HepG2 (cell line): ENCODE measurements around the gene ZDHHC19. TPM values are rescaled to one million over a fixed set of nuclear protein-coding genes. Genes with fewer than 3 reads are reported as not detected.
A peak's percentile ranks its signal among the peaks of the same experiment; 100 is the strongest.

ENCODE experiments used
- ATAC-seq: fragments of 200-7000 bp; cut with Tn5 transposase; 3 replicates; pipeline ENCODE4 v1.9.1; 2020; ENCODE audit warnings: mild to moderate bottlenecking, moderate library complexity
- BruUV-seq: library from RNA; stranded (reverse); fragments of 400-500 nt; replicated peaks from 2 replicates; lab custom pipeline; 2021; lab: Mats Ljungman, UMichigan
- CTCF ChIA-PET: fragments of 300-600 bp; formaldehyde crosslinking; extraction: SDS; loops from one replicate; lab custom pipeline; 2021; ENCODE audit warnings: low total read pairs, inconsistent platforms, low intra/inter-chr PET ratio; lab: Yijun Ruan, JAX
- POLR2A ChIA-PET: fragments of 350-600 bp; sonication (Branson Sonifier 250); formaldehyde crosslinking; loops from one replicate; lab custom pipeline; 2020; ENCODE audit warnings: antibody characterized with exemption, inconsistent platforms; lab: Yijun Ruan, JAX
- DNase-seq: peaks from one replicate; pipeline ENCODE4 v3.0.0-alpha.2; 2015; ENCODE audit warnings: low spot score
- FAIRE-seq: peaks from 3 replicates; lab custom pipeline; 2011; peaks lifted over from hg19 to GRCh38; lab: Jason Lieb, UNC
- H2AFZ ChIP-seq: one replicate; pipeline ENCODE4 v1.6.1; 2011; ENCODE audit warnings: low read length, inconsistent platforms
- H3K27ac ChIP-seq: fragments of 300-600 bp; 3 replicates; pipeline ENCODE4 v1.8.0; 2011; ENCODE audit warnings: mixed run types, mild to moderate bottlenecking, mixed read lengths, low read length, inconsistent platforms; ENCODE audit not compliant: insufficient read depth; ENCODE audit errors: extremely low read length
- H3K27me3 ChIP-seq, 2 experiments: fragments of 200-600 bp in 1 of 2; 2 replicates in 1 of 2; 3 replicates in 1 of 2; pipeline versions ENCODE4 v1.6.0 to v1.8.0; 2011; ENCODE audit warnings: low read length in 2 of 2, mild to moderate bottlenecking in 2 of 2, moderate library complexity in 2 of 2, inconsistent platforms in 1 of 2; ENCODE audit not compliant: insufficient read depth in 2 of 2, control insufficient read depth in 1 of 2
- H3K36me3 ChIP-seq, 2 experiments: fragments of 200-600 bp in 1 of 2; replicated peaks in 1 of 2; 2 replicates in 1 of 2; 3 replicates in 1 of 2; pipeline versions ENCODE4 v1.5.1 to v1.8.0; 2011; ENCODE audit warnings: low read length in 2 of 2, inconsistent platforms in 1 of 2; ENCODE audit not compliant: insufficient read depth in 2 of 2, control insufficient read depth in 1 of 2
- H3K4me1 ChIP-seq: 2 replicates; pipeline ENCODE4 v1.5.1; 2012; ENCODE audit warnings: low read length, inconsistent platforms; ENCODE audit not compliant: insufficient read depth
- H3K4me2 ChIP-seq: 2 replicates; pipeline ENCODE4 v1.6.0; 2011; ENCODE audit warnings: low read depth, low read length, inconsistent platforms
- H3K4me3 ChIP-seq, 3 experiments: fragments of 200-600 bp in 1 of 3; sonication (generic), shearing (Covaris generic) in 1 of 3; replicated peaks in 1 of 3; 2 replicates each; pipeline ENCODE4 v1.5.1; 2011 to 2016; ENCODE audit warnings: low read length in 3 of 3, inconsistent platforms in 2 of 3, low read depth in 2 of 3, mild to moderate bottlenecking in 2 of 3, control low read depth in 1 of 3, mixed read lengths in 1 of 3; ENCODE audit not compliant: insufficient read depth in 1 of 3
- H3K79me2 ChIP-seq: one replicate; pipeline ENCODE4 v1.6.1; 2011; ENCODE audit warnings: low read length, inconsistent platforms; ENCODE audit not compliant: insufficient read depth
- H3K9ac ChIP-seq: 2 replicates; pipeline ENCODE4 v1.6.0; 2011; ENCODE audit warnings: mild to moderate bottlenecking, low read depth, low read length, inconsistent platforms; ENCODE audit not compliant: insufficient read depth
- H3K9me3 ChIP-seq: 2 replicates; pipeline ENCODE4 v1.5.1; 2012; ENCODE audit warnings: mild to moderate bottlenecking, low read length
- H4K20me1 ChIP-seq: 2 replicates; pipeline ENCODE4 v1.6.0; 2011; ENCODE audit warnings: inconsistent platforms, mild to moderate bottlenecking, low read length, moderate library complexity; ENCODE audit not compliant: insufficient read depth
- ELK4 ChIP-seq: sonication (generic); formaldehyde crosslinking; IDR thresholded peaks from 2 replicates; pipeline ENCODE4 v1.9.0; 2021; ENCODE audit warnings: missing genetic modification reagents, borderline replicate concordance
- IRX3 ChIP-seq: sonication (generic); formaldehyde crosslinking; IDR thresholded peaks from 2 replicates; pipeline ENCODE4 v1.8.1; 2023; ENCODE audit warnings: mild to moderate bottlenecking, low read depth, missing genetic modification reagents, borderline replicate concordance
- MAF1 ChIP-seq: sonication (generic); formaldehyde crosslinking; IDR thresholded peaks from 2 replicates; pipeline ENCODE4 v1.5.0; 2020; ENCODE audit warnings: missing genetic modification reagents, borderline replicate concordance
- REPIN1 ChIP-seq: sonication (generic); formaldehyde crosslinking; IDR thresholded peaks from 2 replicates; pipeline ENCODE4 v1.8.0; 2022; ENCODE audit warnings: missing genetic modification reagents, low read depth, mild to moderate bottlenecking, borderline replicate concordance
- TOE1 ChIP-seq: sonication (generic); formaldehyde crosslinking; IDR thresholded peaks from 2 replicates; pipeline ENCODE4 v1.4.0; 2020; ENCODE audit warnings: mild to moderate bottlenecking, missing genetic modification reagents
- ZBTB38 ChIP-seq: sonication (generic); formaldehyde crosslinking; IDR thresholded peaks from 2 replicates; pipeline ENCODE4 v1.5.1; 2020; ENCODE audit warnings: mild to moderate bottlenecking, missing genetic modification reagents
- ZNF687 ChIP-seq: sonication (generic); formaldehyde crosslinking; IDR thresholded peaks from 2 replicates; pipeline ENCODE4 v1.5.1; 2020; ENCODE audit warnings: mild to moderate bottlenecking, missing genetic modification reagents, moderate library complexity
- WGBS: methylation state at CpG from one replicate; pipeline ENCODE4 v1.1.6; 2017; ENCODE audit warnings: low lambda C conversion rate; 5-methylcytosine and 5-hydroxymethylcytosine counted together
- in situ Hi-C: cut with HindIII; loops from 2 replicates; pipeline ENCODE4 v1.10.0; 2017; ENCODE audit warnings: low pct_unique_long_range_greater_than_20kb; ENCODE audit not compliant: extremely low pct_ligation_motif_present
- intact Hi-C: fragments of 100-400 bp; cut with micrococcal nuclease; formaldehyde crosslinking; loops from one replicate; pipeline ENCODE4 v1.10.0; 2022; ENCODE audit not compliant: unreplicated experiment
- polyA plus RNA-seq, 8 experiments: library from polyadenylated mRNA; depleted of rRNA in 3 of 8; stranded (reverse) in 7 of 8; unstranded in 1 of 8; fragments of >200 nt; fragmentation: Illumina TruSeq in 4 of 8; extraction: Trizol in 4 of 8; gene quantifications; 2 replicates each; pipeline versions ENCODE4 v1.2.1 to v1.2.3, GENCODE V29; 2011 to 2016; ENCODE audit warnings: low read depth in 4 of 8, missing spikeins in 1 of 8, mixed read lengths in 1 of 8; ENCODE audit not compliant: insufficient read depth in 1 of 8
- total RNA-seq, 5 experiments: library from RNA; depleted of rRNA; stranded (reverse); fragments of >200 nt; fragmentation: Illumina TruSeq; extraction: Trizol; gene quantifications; 2 replicates each; pipeline ENCODE4 v1.2.3, GENCODE V29; 2016; ENCODE audit warnings: low read depth in 1 of 5

The ZDHHC19 gene
- total and polyA plus RNA-seq, 2 of the 13 experiments (the other 11 are each of a cell fraction or from before 2014, with no cell fraction given) = 0.22 to 0.53 TPM

GRCh38 chr3:196218155-196218712, 7.0 kb upstream of the ZDHHC19 start:
- peak overlapping the region; percentile 79; the same call in 1 of the 2 replicates for H3K4me2 ChIP-seq
- H3K27me3 ChIP-seq = no peaks in the 10 kb centered on the region; a peak in 1 of 5 replicates
- H3K79me2 ChIP-seq = no peaks in the 10 kb centered on the region
- peaks cover 67% of the 10 kb centered on the region for H3K4me1 ChIP-seq
- in situ Hi-C loops (no loop called here), intact Hi-C loops (no loop called here)
- 87% methylated on average over 11 of the region's 13 CpGs for WGBS
- FAIRE-seq = no peak
- no TSS peak for BruUV-seq
- TF ChIP-seq ZBTB38 = peak; percentile 32; the same call in 1 of the 2 replicates
- no peak for TF ChIP-seq IRX3 (CRISPR knock-in tag)
- no peak for TF ChIP-seq MAF1 (CRISPR knock-in tag)
- 0 out of 2 replicates have a peak, but pooled peaks have one; percentile 31 for TF ChIP-seq ZNF687 (CRISPR knock-in tag)
- no peak for TF ChIP-seq REPIN1 (CRISPR knock-in tag)
- TF ChIP-seq ELK4 (CRISPR knock-in tag) = no peak
- TF ChIP-seq TOE1 (CRISPR knock-in tag) = no peak
- no peaks in the 10 kb centered on the region for H4K20me1 ChIP-seq
- ChIA-PET CTCF (no interaction called here), POLR2A (no interaction called here)
- H2AFZ ChIP-seq = no peak overlapping the region
- no peak for ATAC-seq
- H3K27ac ChIP-seq = no peak overlapping the region
- no peak overlapping the region for H3K9ac ChIP-seq
- H3K36me3 ChIP-seq = no peaks in the 10 kb centered on the region
- DNase-seq = no peak
- no peaks in the 10 kb centered on the region for H3K9me3 ChIP-seq
- peak overlapping the region in 1 of 3 experiments; percentile 79; a peak in 1 of 6 replicates for H3K4me3 ChIP-seq
